Measurements from ENCODE around the gene OTUB2.

The OTUB2 gene

GRCh38 chr14:94029671-94030203, 3.6 kb downstream of the OTUB2 start:
- no peak overlapping the region for H2AFZ ChIP-seq (ENCODE audit: low read depth, low read length)
- H3K4me3 ChIP-seq (ENCODE audit: low read length): no peak overlapping the region
- H3K4me1 ChIP-seq (ENCODE audit: insufficient read depth, low read length): no peaks in the 10 kb centered on the region
- H3K36me3 ChIP-seq (ENCODE audit: insufficient read depth, low read length): no peaks in the 10 kb centered on the region
- H3K27me3 ChIP-seq (ENCODE audit: insufficient read depth, low read length): no peaks in the 10 kb centered on the region
- H3K9me3 ChIP-seq (ENCODE audit: low read length): peaks cover under 1% of the 10 kb centered on the region

GRCh38 chr14:94030571-94030970, 4.4 kb downstream of the OTUB2 start:
- Histone ChIP-seq H3K27me3 (ENCODE audit: insufficient read depth, low read length) (no peaks in the 10 kb centered on the region), H3K36me3 (ENCODE audit: insufficient read depth, low read length) (no peaks in the 10 kb centered on the region), H3K4me3 (ENCODE audit: low read length) (no peak overlapping the region), H3K4me1 (ENCODE audit: insufficient read depth, low read length) (no peaks in the 10 kb centered on the region), H2AFZ (ENCODE audit: low read depth, low read length) (no peak overlapping the region), H3K9me3 (ENCODE audit: low read length) (peaks cover 3% of the 10 kb centered on the region)

- Histone ChIP-seq H3K9me3 (ENCODE audit: low read length) (peaks cover 3% of the 10 kb centered on the region), H3K36me3 (ENCODE audit: insufficient read depth, low read length) (no peaks in the 10 kb centered on the region), H2AFZ (ENCODE audit: low read depth, low read length) (no peak overlapping the region), H3K27me3 (ENCODE audit: insufficient read depth, low read length) (no peaks in the 10 kb centered on the region), H3K4me1 (ENCODE audit: insufficient read depth, low read length) (no peaks in the 10 kb centered on the region), H3K4me3 (ENCODE audit: low read length) (no peak overlapping the region)
These were observed 5.2 kb downstream of the OTUB2 start for GRCh38 chr14:94031161-94031882.

GRCh38 chr14:94031883-94032279, 5.7 kb downstream of the OTUB2 start:
- H3K36me3 ChIP-seq (ENCODE audit: insufficient read depth, low read length): no peaks in the 10 kb centered on the region

GRCh38 chr14:94034886-94035285, 8.7 kb downstream of the OTUB2 start:
- H2AFZ ChIP-seq (ENCODE audit: low read depth, low read length): no peak overlapping the region
- H3K4me1 ChIP-seq (ENCODE audit: insufficient read depth, low read length): no peaks in the 10 kb centered on the region
- no peak overlapping the region for H3K4me3 ChIP-seq (ENCODE audit: low read length)
- peaks cover 3% of the 10 kb centered on the region for H3K9me3 ChIP-seq (ENCODE audit: low read length)
- H3K27me3 ChIP-seq (ENCODE audit: insufficient read depth, low read length): no peaks in the 10 kb centered on the region
- H3K36me3 ChIP-seq (ENCODE audit: insufficient read depth, low read length): peaks cover 2% of the 10 kb centered on the region

More at GRCh38 chr14:94031883-94032279, 5.7 kb downstream of the OTUB2 start:
- peaks cover 3% of the 10 kb centered on the region for H3K9me3 ChIP-seq (ENCODE audit: low read length)
- H2AFZ ChIP-seq (ENCODE audit: low read depth, low read length): no peak overlapping the region
- H3K4me3 ChIP-seq (ENCODE audit: low read length): no peak overlapping the region
- H3K27me3 ChIP-seq (ENCODE audit: insufficient read depth, low read length): no peaks in the 10 kb centered on the region
- no peaks in the 10 kb centered on the region for H3K4me1 ChIP-seq (ENCODE audit: insufficient read depth, low read length)

DNA sequence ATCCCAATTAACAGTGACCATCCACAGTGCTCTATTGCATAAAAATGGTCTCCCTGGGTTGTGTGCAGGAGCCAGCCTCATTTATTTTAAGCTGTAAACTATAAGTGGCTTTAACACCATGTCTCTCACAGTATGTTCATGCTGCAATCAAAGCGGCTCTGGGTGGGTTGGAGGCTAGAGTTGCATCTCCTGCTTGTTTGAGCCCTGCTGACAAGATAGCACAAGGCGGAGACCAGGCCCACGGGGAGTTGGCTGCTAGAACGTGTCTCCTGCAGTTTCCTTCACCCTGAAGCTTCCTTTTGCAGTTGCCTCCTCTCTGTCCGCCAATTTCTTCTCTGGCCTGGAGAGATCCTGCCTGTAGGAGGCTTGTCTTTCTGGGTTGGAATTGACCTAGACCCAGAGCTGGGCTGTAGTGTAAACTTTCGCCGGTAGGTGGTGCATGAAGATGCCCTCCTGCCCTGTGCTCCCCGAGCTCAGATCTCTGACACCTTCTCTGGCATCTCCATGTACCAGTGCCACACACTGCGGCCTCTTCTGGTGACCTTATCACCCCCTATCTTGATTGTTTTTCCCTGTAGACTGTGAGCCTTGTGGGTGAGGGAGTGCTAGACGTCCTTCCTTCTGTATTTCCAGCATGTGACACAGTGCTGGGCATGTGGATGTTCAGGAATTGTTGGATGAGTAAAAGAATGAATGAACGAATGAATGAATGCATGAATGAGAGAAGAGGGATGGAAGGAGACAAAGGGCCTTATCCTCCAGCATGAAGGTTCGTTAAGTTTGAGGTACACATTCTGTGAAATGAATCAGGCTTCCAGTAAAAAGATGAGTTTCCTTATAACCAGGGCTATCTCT, 10.4 kb downstream of the OTUB2 start:
- Histone ChIP-seq H2AFZ (ENCODE audit: low read depth, low read length) (no peak overlapping the region), H3K9me3 (ENCODE audit: low read length) (peaks cover 3% of the 10 kb centered on the region), H3K4me3 (ENCODE audit: low read length) (no peak overlapping the region), H3K36me3 (ENCODE audit: insufficient read depth, low read length) (peaks cover 2% of the 10 kb centered on the region), H3K27me3 (ENCODE audit: insufficient read depth, low read length) (no peaks in the 10 kb centered on the region), H3K4me1 (ENCODE audit: insufficient read depth, low read length) (no peaks in the 10 kb centered on the region)

DNA sequence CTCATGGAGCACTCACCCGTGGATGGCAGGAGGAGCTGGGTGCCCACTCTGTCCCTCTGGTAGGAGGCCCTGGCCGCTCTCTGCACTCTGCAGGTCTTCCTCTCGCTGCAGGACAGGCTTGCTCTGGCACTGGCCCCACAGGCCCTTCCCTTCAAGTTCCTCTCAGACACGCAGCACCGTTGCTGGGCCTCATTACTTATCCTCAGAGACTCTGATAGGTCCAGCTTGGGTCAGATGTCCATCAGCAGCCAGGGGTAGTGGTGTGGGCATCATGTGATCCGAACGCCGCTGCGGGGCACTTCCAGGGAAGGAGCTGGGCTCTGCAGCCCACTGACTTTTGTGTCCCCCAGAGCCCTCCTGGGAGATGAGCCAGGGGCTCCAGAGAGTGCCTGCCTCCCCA, 11.8 kb downstream of the OTUB2 start:
- H3K9me3 ChIP-seq (ENCODE audit: low read length): peaks cover 3% of the 10 kb centered on the region
- H3K4me3 ChIP-seq (ENCODE audit: low read length): no peak overlapping the region
- H3K27me3 ChIP-seq (ENCODE audit: insufficient read depth, low read length): no peaks in the 10 kb centered on the region
- no peaks in the 10 kb centered on the region for H3K4me1 ChIP-seq (ENCODE audit: insufficient read depth, low read length)
- H2AFZ ChIP-seq (ENCODE audit: low read depth, low read length): no peak overlapping the region
- H3K36me3 ChIP-seq (ENCODE audit: insufficient read depth, low read length): peaks cover 2% of the 10 kb centered on the region

DNA sequence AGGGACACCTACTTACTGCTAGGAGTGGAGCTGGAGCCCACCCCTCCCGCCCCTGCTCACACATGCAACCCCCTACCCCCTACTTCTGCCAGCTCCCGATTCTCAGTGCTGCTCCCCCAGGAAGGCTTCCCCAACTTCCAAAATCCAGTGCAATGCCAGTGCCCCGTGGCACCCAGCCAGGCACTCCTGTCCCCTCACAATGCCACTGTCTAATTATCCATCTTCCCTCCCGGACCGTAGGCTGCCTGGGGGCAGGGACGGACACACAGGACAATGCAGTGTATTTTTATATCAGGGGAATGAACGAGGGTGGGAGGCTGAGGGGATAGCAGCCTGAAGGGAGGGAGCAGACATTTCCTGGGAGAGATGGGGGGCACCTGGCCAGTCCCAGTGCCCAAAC, 12.4 kb downstream of the OTUB2 start:
- no peaks in the 10 kb centered on the region for H3K27me3 ChIP-seq (ENCODE audit: insufficient read depth, low read length)
- no peak overlapping the region for H3K4me3 ChIP-seq (ENCODE audit: low read length)
- peaks cover 3% of the 10 kb centered on the region for H3K9me3 ChIP-seq (ENCODE audit: low read length)
- H2AFZ ChIP-seq (ENCODE audit: low read depth, low read length): no peak overlapping the region
- peaks cover 3% of the 10 kb centered on the region for H3K36me3 ChIP-seq (ENCODE audit: insufficient read depth, low read length)
- no peaks in the 10 kb centered on the region for H3K4me1 ChIP-seq (ENCODE audit: insufficient read depth, low read length)

- no peaks in the 10 kb centered on the region for H3K4me1 ChIP-seq (ENCODE audit: insufficient read depth, low read length)
- H3K27me3 ChIP-seq (ENCODE audit: insufficient read depth, low read length): no peaks in the 10 kb centered on the region
- peaks cover 3% of the 10 kb centered on the region for H3K9me3 ChIP-seq (ENCODE audit: low read length)
- H2AFZ ChIP-seq (ENCODE audit: low read depth, low read length): no peak overlapping the region
- H3K36me3 ChIP-seq (ENCODE audit: insufficient read depth, low read length): peaks cover 7% of the 10 kb centered on the region
- H3K4me3 ChIP-seq (ENCODE audit: low read length): no peak overlapping the region
These were observed 12.9 kb downstream of the OTUB2 start for GRCh38 chr14:94038921-94039629.

- Histone ChIP-seq H3K27me3 (ENCODE audit: insufficient read depth, low read length) (no peaks in the 10 kb centered on the region), H3K36me3 (ENCODE audit: insufficient read depth, low read length) (peaks cover 16% of the 10 kb centered on the region), H3K4me3 (ENCODE audit: low read length) (no peak overlapping the region), H3K9me3 (ENCODE audit: low read length) (no peaks in the 10 kb centered on the region), H2AFZ (ENCODE audit: low read depth, low read length) (no peak overlapping the region), H3K4me1 (ENCODE audit: insufficient read depth, low read length) (no peaks in the 10 kb centered on the region)
These were observed 14.1 kb downstream of the OTUB2 start for GRCh38 chr14:94040247-94040646.

GRCh38 chr14:94040796-94041195, 14.7 kb downstream of the OTUB2 start:
- no peaks in the 10 kb centered on the region for H3K9me3 ChIP-seq (ENCODE audit: low read length)
- peaks cover 22% of the 10 kb centered on the region for H3K36me3 ChIP-seq (ENCODE audit: insufficient read depth, low read length)
- no peaks in the 10 kb centered on the region for H3K27me3 ChIP-seq (ENCODE audit: insufficient read depth, low read length)
- no peak overlapping the region for H2AFZ ChIP-seq (ENCODE audit: low read depth, low read length)
- no peaks in the 10 kb centered on the region for H3K4me1 ChIP-seq (ENCODE audit: insufficient read depth, low read length)
- H3K4me3 ChIP-seq (ENCODE audit: low read length): no peak overlapping the region

- no peak overlapping the region for H2AFZ ChIP-seq (ENCODE audit: low read depth, low read length)
- no peaks in the 10 kb centered on the region for H3K27me3 ChIP-seq (ENCODE audit: insufficient read depth, low read length)
- H3K4me3 ChIP-seq (ENCODE audit: low read length): no peak overlapping the region
- no peaks in the 10 kb centered on the region for H3K9me3 ChIP-seq (ENCODE audit: low read length)
- no peaks in the 10 kb centered on the region for H3K4me1 ChIP-seq (ENCODE audit: insufficient read depth, low read length)
- peaks cover 27% of the 10 kb centered on the region for H3K36me3 ChIP-seq (ENCODE audit: insufficient read depth, low read length)
These were observed 15.6 kb downstream of the OTUB2 start for GRCh38 chr14:94041551-94042346.
